GM19397 (cell line): Measurements from ENCODE around the gene DDC.

Source experiments
- ATAC-seq: cut with Tn5 transposase; IDR thresholded peaks from one replicate; pipeline ENCODE4 v1.9.1; 2021; ENCODE audit warnings: mild to moderate bottlenecking, moderate library complexity; ENCODE audit not compliant: unreplicated experiment

DDC gene

GRCh38 chr7:50491943-50492342 is 73.3 kb downstream of the DDC start:
- ATAC-seq = no peak

GRCh38 chr7:50491209-50491608 is 74.0 kb downstream of the DDC start:
- no peak for ATAC-seq

- no peak for ATAC-seq
Observed at GRCh38 chr7:50488379-50488778, 76.8 kb downstream of the DDC start.

- no peak for ATAC-seq
Observed at GRCh38 chr7:50486512-50486911, 78.7 kb downstream of the DDC start.

- ATAC-seq = no peak
Observed at GRCh38 chr7:50481867-50482266, 83.3 kb downstream of the DDC start.

GRCh38 chr7:50480797-50481196 is 84.4 kb downstream of the DDC start:
- ATAC-seq = no peak

GRCh38 chr7:50479743-50480517 is 85.3 kb downstream of the DDC start:
- ATAC-seq = no peak

- no peak for ATAC-seq
Observed at GRCh38 chr7:50477640-50478039, 87.6 kb downstream of the DDC start.

- no peak for ATAC-seq
Observed at GRCh38 chr7:50476953-50477625, 88.1 kb downstream of the DDC start.

- no peak for ATAC-seq
Observed at GRCh38 chr7:50475340-50475739, 89.9 kb downstream of the DDC start.

- no peak for ATAC-seq
Observed at GRCh38 chr7:50474382-50475160, 90.6 kb downstream of the DDC start.

- no peak for ATAC-seq
Observed at GRCh38 chr7:50473531-50473930, 91.7 kb downstream of the DDC start.

- no peak for ATAC-seq
Observed at GRCh38 chr7:50472427-50472826, 92.8 kb downstream of the DDC start.

- no peak for ATAC-seq
Observed at GRCh38 chr7:50471970-50472369, 93.2 kb downstream of the DDC start.

- no peak for ATAC-seq
Observed at GRCh38 chr7:50470250-50471163, 94.7 kb downstream of the DDC start.

GRCh38 chr7:50469181-50469580 is 96.0 kb downstream of the DDC start:
- ATAC-seq = no peak

GRCh38 chr7:50467817-50468610 is 97.2 kb downstream of the DDC start:
- peak; percentile 95 for ATAC-seq

- no peak for ATAC-seq
Observed at GRCh38 chr7:50466815-50467585, 98.2 kb downstream of the DDC start.

- ATAC-seq = no peak
Observed at GRCh38 chr7:50463035-50463434, 102.2 kb downstream of the DDC start.
